Measurements from ENCODE around the gene GKN2. TPM values are rescaled to one million over a fixed set of nuclear protein-coding genes. Genes with fewer than 3 reads are reported as not detected.
"Not testable (repeated sequence)": the region's sequence is repeated elsewhere in the genome, so short reads cannot be mapped to it uniquely, and the experiment has no call there.

The GKN2 gene
- polyA plus RNA-seq, 3 donors: not detected

DNA sequence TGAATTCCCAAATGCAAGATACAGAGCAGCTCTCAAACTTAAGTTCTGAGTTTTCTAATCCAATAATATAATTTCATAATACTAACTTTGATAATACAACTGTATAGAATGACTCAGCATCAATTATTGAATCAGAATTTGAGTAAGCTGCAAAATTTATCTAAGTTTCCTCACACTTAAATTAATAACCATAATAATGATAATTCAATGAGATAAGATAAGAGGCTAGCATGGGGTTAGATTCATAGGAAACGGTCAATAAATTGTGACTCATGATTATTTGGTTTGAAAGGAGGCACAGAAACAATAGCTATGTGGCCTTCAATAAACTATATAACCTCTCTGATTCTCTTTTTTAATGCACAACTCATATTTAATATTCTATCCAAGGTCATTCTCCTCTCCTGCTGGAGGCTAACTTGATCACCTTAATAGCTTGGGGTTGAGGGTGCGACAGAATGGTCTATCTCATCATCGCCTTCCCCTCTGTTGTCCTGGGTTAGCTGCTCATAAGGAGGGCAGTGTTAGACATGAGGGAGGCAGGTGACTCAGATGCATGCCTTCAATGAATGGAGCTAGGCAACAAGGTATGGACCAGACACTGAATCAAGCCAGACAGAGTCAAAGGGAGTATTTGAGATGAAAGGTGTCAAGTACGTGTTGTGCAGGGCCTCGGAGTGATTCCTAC lies 45.3 kb downstream of the GKN2 start:
- no peak for DNase-seq (ENCODE audit: extremely low read depth in 1 of 11, low read depth in 9 of 11, low spot score in 4 of 11)

DNA sequence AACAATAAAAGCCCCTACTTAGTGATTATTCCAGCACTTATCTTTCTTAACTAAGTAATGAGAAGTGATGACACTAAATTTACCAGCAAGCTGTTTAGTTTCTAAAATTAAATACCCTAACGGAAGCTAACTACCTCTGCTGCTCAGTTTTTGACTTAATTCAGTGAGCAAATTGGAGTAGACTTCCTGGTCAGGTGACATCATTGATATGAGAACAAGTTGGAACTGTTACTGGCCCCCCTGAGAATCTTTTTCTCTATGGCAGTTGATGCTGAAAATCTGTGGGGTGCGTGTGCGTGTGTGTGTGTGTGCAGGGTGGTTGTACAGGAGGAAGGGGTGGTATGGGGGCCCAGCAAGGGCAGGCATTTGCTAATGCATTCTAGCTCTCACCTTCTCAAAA lies 46.0 kb downstream of the GKN2 start:
- DNase-seq (ENCODE audit: extremely low read depth in 1 of 11, low read depth in 9 of 11, low spot score in 4 of 11): no peak

DNA sequence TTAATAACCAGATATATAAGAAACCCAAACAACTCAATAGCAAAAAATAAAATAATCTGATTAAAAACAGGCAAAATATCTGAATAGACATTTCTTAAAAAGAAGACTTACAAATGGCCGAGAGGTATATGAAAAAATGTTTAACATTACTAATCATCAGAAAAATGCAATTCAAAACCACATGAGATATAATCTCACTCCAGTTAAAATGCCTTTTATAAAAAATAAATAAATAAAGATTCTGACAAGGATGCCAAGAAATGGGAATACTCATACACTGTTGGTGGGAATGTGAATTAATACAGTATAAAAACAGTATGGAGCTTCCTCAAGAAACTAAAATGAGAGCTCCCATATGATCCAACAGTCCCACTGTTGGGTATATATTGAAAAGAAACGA lies 47.6 kb downstream of the GKN2 start:
- DNase-seq (ENCODE audit: extremely low read depth in 1 of 11, low read depth in 9 of 11, low spot score in 4 of 11): no peak

DNA sequence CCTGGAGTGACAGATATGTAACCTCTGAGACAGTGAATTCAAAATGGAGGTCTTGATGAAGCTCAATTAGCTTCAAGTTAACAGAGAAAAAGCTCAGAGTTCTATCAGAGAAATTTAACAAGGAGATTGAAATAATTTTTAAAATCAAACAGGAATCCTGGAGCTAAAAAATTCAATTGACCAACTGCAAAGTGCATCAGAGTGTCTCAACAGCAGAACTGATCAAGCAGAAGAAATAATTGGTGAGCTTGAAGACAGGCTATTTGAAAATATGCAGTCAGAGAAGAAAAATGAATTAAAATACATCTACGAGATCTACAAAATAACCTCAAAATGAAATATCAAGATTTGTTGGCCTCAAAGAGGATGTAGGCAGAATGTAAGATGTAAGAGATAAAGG lies 51.1 kb downstream of the GKN2 start:
- DNase-seq (ENCODE audit: extremely low read depth in 1 of 11, low read depth in 9 of 11, low spot score in 4 of 11): no peak

DNA sequence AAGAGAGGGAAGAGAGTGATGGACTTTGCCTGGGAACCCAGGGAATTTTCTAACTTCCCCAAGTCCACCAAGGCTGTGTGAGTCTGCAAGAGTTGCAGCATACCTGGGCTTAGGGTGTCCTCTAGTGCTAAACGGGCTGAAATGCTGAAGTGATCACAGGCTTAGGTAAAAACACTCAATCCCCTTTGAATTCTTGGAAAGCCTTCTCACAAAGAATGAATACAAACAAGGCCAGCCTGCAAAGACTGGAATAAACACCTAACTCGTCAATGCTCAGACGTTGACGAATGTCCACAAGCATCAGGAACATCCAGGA lies 51.5 kb downstream of the GKN2 start:
- DNase-seq (ENCODE audit: extremely low read depth in 1 of 11, low read depth in 9 of 11, low spot score in 4 of 11): no peak

DNA sequence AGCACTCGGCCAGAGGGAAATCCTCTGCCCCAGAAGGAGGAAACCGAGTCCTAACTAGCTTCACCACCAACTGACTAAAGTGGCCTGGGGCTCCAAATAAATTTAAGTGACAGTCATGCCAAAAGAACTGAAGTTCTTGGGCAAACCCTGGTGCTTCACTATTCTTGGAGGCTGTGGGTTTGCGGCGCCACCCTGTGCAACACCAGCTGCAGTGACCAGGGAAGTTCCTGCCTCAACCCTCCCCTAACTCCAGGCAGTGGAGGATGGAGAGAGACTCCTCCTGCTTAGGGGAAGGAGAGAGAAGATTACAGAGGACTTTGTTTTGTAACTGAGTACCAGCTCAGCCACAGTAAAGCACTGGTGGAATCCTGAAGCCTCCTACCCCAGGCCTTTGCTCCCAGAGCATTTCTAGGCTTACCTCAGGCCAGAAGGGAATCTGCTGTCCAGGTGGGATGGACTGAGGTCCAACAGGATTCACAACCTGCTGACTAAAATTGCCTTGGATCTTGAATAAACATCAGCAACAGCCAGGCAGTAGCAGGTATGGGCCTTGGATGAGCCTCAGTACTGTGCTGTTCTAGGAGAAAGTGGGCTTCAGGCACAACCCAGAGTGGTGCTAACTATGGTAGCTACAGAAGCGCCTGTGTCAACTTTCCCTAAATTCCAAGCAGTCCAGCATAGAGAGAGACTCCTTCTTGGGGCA lies 52.0 kb downstream of the GKN2 start:
- DNase-seq (ENCODE audit: extremely low read depth in 1 of 11, low read depth in 9 of 11, low spot score in 4 of 11): no peak

DNA sequence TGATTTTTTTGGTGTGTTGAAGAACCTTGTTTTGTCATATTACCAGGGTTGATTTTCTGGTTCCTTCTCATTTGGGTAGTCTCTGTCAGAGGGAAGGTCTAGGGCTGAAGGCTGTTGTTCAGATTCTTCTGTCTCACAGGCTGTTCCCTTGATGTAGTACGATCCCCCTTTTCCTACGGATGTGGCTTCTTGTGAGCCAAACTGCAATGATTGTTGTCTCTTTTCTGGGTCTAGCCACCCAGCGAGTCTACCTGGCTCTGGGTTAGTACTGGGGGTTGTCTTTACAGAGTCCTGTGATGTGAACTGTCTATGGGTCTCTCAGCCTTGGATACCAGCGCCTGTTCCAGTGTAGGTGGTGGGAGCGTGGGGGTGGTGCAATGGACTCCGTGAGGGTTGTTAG lies 56.7 kb downstream of the GKN2 start:
- not testable (repeated sequence) for DNase-seq (ENCODE audit: extremely low read depth in 1 of 11, low read depth in 9 of 11, low spot score in 4 of 11)

Other genes with a start within 250 kb of the GKN2 start
- 1 to 10 TPM; 5.9 to 8.5 (median 8.3) TPM for gene ARHGAP25, start 218.1 kb downstream of the GKN2 start, polyA plus RNA-seq (ENCODE audit: insufficient read length in 3 of 3)
- not detected for gene BMP10, start 81.5 kb downstream of the GKN2 start, polyA plus RNA-seq (ENCODE audit: insufficient read length in 3 of 3)
- not detected for gene GKN1, start 21.7 kb upstream of the GKN2 start, polyA plus RNA-seq (ENCODE audit: insufficient read length in 3 of 3)
- gene ANTXR1, start 60.3 kb upstream of the GKN2 start, polyA plus RNA-seq (ENCODE audit: insufficient read length in 3 of 3): 10 to 100 TPM; 83.1 to 89.0 (median 86.2) TPM

Data from renal cortex interstitium (tissue), 11 donors.